Measurements from ENCODE around the gene HAPLN1.

The HAPLN1 gene

GRCh38 chr5:83641946-83642345 is 78.7 kb downstream of the HAPLN1 start:
- no peak for DNase-seq (ENCODE audit: low read depth in 3 of 3)

- no peak for DNase-seq (ENCODE audit: low read depth in 3 of 3)
Observed at GRCh38 chr5:83639911-83640310, 80.7 kb downstream of the HAPLN1 start.

- DNase-seq (ENCODE audit: low read depth in 3 of 3) = no peak
Observed at GRCh38 chr5:83636156-83636555, 84.5 kb downstream of the HAPLN1 start.

GRCh38 chr5:83633285-83633684 is 87.4 kb downstream of the HAPLN1 start:
- no peak for DNase-seq (ENCODE audit: low read depth in 3 of 3)

DNA sequence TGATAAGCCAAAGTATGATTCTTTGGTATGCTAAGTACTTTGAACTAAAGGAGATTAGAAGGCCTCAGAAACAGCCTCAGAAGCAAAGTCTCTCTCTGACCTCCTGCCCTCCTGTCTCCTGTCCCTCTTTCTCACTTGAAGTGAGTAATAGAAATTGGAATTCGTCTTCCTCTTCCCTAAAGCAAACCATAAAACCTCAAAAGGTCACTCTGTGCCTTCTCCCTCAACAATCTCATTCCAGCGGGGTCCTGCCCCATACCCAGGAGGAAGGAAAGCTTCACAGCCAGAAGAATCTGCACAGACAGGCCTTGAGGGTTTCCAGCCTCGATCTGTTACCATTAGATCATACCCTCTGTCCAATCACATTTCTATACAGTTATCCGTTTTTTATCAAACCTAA is 87.8 kb downstream of the HAPLN1 start:
- no peak for DNase-seq (ENCODE audit: low read depth in 3 of 3)

DNA sequence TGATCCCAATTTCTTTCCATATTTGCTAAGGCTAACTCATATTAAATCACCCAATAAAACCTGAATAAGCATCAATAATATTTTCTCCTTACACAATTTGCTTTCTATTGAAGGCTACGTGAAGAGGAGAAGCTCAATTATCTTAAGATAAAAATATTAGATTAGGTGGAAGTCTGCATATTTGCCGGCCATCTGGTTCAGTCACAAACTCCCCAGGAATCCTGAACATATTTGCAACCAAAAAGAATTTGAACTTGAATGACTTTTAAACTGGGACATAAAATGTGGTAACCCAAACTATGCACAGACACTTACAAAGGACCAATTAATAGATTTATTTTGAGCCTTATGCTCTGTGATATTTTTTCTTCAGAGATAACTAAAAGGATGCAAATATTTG is 92.3 kb downstream of the HAPLN1 start:
- DNase-seq (ENCODE audit: low read depth in 3 of 3) = no peak

GRCh38 chr5:83614841-83615240 is 105.8 kb downstream of the HAPLN1 start:
- DNase-seq (ENCODE audit: low read depth in 3 of 3) = no peak

DNA sequence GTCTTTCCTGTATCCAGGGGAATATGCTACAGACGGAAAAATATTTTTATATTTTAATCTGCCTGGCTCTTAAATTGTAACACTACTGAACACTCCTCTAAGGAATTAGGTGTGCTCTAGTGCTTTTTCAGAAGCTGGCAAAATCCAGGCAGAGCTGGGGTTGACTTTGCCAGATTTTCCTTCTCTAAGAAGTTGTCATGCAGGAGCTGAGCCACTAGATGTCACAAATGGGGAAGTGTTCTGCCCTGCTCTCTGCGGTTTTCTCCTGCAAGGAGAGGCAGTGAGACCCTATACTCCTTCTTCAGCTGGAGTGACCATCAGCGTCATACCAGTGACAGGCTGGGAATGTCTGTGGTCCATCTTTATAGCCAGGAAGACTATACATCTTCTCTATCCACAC is 112.5 kb downstream of the HAPLN1 start:
- no peak for DNase-seq (ENCODE audit: low read depth in 3 of 3)

- DNase-seq (ENCODE audit: low read depth in 3 of 3) = no peak
Observed at GRCh38 chr5:83595217-83595616, 125.4 kb downstream of the HAPLN1 start.

- DNase-seq (ENCODE audit: low read depth in 3 of 3) = no peak
Observed at GRCh38 chr5:83590966-83591365, 129.7 kb downstream of the HAPLN1 start.

DNA sequence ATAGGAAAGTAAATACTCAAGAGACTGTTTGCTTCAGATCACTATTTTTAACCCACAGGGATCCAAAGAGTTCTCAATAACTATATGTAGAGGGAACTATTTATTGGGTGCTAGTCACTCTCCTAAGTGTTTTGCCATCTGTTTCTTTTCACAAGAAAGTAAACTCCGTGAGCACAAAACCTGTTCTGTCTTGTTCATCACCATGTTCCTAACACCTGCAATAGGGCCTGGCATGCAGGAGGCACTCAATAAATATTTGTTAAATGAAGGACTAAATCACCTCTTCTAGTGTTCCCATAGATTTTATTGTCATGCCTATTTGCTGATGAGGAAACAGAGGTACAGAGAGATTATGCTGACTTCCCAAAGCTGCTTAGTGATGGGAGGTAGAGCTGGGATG is 130.9 kb downstream of the HAPLN1 start:
- DNase-seq (ENCODE audit: low read depth in 3 of 3) = no peak
